ENCODE data around the gene CCDC7.
"Not testable (repeated sequence)": the region's sequence is repeated elsewhere in the genome, so short reads cannot be mapped to it uniquely, and the experiment has no call there.

CCDC7 gene

DNA sequence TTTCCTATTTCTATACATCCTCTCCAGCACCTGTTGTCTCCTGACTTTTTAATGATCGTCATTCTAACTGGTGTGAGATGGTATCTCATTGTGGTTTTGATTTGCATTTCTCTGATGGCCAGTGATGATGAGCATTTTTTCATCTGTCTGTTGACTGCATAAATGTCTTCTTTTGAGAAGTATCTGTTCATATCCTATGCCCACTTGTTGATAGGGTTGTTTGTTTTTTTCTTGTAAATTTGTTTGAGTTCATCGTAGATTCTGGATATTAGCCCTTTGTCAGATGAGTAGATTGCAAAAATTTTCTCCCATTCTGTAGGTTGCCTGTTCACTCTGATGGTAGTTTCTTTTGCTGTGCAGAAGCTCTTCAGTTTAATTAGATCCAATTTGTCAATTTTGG is 253.7 kb downstream of the CCDC7 start:
- DNase-seq (ENCODE audit: low spot score) = not testable (repeated sequence)

DNA sequence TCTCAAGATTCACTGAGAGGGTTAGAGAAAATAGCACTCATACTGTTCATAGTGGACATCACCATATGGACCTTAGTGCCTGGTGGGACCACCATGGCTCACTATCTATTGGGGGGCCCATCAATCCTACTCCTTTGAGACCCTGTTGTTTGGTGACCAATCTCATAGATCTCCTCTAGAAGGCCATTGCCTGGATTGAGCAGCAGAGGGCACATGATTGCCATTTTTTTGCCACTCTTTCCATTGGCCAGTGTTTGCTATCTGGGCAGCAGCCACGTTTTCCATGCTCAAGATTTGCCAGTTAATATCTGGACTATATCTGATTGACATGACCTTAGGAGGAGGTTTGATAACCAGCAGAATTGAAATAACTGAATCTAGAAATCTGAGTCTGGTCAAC is 267.6 kb downstream of the CCDC7 start:
- DNase-seq (ENCODE audit: low spot score) = no peak

DNA sequence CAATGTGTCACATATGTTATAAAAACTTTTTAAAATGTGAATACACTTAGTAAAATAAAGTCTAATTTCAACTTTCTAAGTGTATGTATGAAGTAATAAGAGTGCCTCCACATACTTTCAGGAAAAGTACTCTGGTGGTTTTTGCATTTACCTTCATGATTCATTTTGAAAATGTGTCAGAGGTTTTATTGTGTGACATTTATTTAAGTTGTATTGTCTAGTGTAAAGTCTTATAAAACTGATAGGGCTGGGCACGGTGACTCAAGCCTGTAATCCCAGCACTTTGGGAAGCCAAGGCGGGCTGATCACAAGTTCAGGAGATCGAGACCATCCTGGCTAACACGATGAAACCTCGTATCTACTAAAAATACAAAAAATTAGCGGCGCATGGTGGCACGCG is 285.6 kb downstream of the CCDC7 start:
- no peak for DNase-seq (ENCODE audit: low spot score)

DNA sequence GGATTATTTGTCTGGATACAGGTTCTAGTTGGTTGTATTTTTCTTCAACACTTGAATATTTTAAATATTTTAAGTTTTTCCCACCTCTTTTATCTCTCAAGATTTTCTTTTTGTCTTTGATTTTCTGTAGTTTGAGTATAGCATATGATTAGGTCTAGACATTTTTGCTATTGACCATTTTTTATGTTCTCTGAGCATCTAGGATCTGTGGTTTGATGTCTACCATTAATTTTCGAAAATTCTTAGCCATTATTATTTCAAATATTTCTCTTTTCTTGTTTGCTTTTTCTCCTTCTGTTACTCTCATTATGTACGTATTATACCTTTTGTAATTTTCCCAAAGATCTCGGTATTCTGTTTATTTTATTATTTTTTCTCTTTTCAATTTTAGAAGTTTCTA is 293.0 kb downstream of the CCDC7 start:
- no peak for DNase-seq (ENCODE audit: low spot score)

DNA sequence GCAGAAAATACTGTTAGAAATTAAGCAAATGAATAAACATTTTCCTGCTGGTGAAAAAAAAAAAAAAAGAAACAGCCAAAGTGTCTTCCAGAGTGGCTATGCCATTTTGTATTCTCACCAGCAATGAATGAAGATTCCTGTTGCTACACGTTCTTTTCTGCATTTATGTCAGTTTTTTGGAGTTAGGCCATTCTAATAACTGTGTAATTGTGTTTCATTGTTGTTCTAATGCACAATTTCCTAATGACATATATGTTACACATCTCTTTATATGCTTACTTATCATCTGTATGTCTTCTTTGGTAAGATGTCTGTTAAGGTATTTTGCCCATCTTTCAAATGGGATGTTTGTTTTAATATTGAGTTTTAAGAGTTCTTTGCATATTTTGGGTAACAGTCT is 298.4 kb downstream of the CCDC7 start:
- DNase-seq (ENCODE audit: low spot score) = no peak

DNA sequence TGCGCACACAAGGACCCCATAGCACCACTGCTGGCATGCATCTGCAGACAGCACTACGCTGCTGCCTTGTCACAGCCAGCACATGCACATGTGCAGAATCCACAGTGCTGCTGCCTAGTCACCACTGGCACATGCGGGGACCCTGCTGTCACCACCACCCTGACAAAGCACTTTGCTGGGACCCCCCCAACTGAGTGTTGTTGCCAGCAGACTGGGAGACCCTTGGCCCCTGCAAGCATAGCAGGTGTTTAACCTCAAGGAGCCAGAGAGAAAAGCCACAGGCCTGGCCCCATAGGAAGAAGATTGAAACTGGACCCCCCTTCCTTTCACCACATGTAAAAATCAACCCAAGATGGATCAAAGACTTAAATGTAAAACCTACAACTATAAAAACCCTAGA is 300.9 kb downstream of the CCDC7 start:
- DNase-seq (ENCODE audit: low spot score) = no peak

DNA sequence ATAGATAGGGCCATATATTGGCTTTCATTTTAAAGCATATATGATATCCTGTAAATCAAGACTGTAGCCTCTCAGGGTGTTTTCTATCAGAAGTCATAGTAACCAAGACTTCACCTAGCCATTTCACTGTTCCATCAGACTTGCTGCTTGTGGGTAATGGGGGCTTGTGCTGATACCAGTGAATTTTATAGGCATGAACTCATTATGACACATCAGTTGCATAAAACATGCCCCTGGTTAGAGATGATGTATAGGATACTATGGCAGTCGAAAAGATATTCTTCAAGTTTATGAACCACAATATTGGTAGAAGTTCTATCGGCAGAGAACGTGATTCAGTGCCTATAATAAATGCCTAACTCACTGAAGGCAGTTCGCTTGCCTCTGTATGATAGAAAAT is 305.6 kb downstream of the CCDC7 start:
- no peak for DNase-seq (ENCODE audit: low spot score)

DNA sequence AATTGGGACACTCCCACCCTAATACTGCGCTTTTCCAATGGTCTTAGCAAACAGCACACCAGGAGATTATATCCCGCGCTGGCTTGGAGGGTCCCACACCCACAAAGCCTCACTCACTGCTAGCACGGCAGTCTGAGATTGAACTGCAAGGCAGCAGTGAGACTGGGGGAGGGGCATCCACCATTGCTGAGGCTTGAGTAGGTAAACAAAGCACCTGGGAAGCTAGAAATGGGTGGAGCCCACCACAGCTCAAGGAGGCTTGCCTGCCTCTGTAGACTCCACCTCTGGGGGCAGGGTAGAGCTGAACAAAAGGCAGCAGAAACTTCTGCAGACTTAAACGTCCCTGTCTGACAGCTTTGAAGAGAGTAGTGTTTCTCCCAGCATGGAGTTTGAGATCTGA is 309.0 kb downstream of the CCDC7 start:
- DNase-seq (ENCODE audit: low spot score) = not testable (repeated sequence)

DNA sequence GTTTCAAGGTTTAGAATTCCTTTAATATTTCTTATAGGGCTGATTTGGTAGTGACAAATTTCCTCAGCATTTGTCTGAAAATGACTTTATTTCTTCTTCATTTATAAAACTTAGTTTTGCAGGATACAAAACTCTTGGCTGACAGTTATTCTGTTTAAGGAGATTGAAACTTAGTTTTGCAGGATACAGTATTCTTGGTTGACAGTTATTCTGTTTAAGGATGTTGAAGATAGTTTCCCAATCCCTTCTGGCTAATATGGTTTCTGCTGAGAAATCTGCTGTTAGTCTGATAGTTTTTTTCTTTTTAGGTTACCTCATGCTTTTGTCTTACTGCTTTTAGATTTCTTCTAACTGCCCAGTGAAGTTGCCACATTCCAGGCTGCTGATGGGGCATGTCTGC is 325.3 kb downstream of the CCDC7 start:
- DNase-seq (ENCODE audit: low spot score) = no peak

DNA sequence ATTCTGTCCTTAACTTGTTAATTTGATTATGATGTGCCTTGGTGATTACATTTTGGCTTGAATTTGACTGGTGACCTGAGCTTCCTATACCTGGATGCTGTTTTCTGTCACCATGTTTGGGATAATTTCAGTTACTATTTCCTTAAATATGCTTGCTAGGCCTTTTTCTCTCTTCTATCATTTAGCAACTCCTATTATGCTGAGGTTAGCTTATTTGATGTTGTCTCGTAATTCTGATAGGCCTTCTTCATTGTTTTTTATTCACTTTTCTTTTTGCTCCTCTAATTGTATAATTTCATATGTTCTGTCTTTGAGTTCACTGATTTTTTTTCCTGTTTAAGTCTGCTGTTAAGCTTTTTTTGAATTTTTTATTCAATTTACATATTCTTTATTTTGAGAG is 327.2 kb downstream of the CCDC7 start:
- no peak for DNase-seq (ENCODE audit: low spot score)

DNA sequence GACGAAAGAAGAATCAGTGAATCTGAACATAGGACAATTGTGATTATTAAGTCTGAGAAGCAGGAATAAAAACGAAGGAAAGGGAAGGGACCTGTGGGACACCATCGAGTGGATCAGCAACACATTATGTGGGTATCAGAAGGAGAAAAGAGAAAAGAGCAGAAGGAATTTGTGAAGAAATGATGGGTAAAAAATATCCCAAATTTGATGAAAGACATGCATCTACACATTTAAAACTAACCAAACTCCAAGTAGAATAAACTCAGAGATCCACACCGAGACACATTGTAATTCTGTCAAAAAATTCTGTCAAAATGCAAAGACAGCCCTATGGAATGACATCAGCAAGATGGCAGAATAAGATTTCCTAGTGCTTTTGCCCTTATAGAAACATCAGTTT is 341.0 kb downstream of the CCDC7 start:
- DNase-seq (ENCODE audit: low spot score) = no peak

DNA sequence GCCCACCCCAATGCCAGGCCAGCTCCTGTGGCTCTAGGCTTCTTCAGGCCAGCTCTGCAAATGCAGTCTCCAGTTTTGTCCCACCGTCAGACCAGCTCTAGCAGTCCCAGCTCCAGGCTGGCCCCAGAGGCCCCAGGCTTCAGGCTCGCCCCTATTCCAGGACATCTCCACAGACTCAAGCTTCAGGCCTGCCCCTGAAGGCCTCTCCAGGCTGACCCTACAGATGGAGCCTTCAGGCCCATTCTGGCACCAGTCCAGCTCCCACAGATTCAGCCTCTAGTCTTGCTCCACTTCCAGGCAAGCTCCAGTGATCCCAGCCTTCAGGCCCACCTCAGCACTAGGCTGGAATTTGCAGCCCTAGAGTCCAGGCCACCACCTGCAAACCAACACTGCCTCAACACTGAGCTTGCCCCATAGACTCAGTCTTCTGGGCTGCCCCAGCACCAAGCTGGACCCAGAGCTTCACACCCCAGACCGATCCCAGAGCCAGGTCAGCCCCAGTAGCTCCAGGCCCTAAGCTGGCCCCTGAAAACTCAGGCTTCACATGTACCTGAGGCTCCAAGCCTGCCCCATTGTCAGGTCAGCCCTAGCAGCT is 341.8 kb downstream of the CCDC7 start:
- DNase-seq (ENCODE audit: low spot score) = no peak

DNA sequence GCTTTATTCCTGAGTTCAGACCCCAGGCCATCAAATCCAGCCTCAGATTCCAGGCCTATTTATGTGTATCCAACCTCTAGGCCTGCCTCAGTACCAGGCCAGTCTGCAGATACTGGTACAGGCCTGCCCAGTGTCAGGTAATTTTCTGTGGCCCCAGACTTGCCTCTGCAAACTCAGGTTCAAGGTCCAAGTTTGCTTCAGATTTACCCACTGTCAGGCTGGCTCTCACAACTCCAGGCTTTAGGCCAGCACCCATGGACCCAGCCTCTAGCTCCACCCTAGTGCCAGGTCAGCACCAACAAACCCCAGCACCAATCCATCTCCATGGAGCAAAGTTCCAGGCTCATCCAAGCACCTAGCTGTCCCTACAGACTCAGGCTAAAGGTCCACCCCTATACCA is 342.4 kb downstream of the CCDC7 start:
- no peak for DNase-seq (ENCODE audit: low spot score)

DNA sequence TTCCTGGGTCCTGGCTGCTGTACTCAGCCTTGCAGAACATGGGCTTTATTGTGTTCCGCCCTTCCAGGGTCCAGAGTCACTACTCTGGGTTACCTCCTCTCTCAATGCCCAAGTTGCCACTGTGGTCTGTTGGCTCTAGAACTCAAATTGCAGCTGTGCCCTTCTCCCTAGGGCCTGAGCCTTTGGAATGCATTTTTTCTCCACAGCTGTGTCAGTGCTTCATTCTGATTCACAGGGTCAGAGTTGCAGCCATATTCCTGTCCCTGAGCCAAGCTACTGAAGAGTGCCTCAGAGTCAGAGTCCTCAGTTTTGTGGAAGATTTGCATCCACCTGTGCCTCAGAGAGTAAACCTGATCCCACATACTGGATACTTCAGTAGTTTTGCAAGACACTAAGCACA is 344.5 kb downstream of the CCDC7 start:
- no peak for DNase-seq (ENCODE audit: low spot score)

DNA sequence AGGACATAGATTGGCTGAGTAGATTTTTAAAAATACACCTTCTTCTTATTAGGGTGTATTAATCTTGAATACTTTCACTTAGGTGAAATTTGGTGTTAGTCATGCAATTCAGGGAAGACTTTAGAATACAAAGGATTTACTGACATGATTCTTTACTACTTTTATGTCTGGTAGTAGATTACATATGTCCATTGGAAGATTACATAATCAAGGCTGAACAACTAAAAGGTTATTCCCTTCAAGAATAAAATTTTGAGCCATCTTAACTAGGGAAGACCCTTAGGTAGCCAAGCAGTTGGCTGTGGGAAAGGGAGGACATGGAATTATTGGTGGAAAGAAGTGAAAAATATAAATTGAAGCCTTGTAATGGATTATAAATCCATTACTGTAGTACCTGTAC is 347.1 kb downstream of the CCDC7 start:
- DNase-seq (ENCODE audit: low spot score) = no peak

DNA sequence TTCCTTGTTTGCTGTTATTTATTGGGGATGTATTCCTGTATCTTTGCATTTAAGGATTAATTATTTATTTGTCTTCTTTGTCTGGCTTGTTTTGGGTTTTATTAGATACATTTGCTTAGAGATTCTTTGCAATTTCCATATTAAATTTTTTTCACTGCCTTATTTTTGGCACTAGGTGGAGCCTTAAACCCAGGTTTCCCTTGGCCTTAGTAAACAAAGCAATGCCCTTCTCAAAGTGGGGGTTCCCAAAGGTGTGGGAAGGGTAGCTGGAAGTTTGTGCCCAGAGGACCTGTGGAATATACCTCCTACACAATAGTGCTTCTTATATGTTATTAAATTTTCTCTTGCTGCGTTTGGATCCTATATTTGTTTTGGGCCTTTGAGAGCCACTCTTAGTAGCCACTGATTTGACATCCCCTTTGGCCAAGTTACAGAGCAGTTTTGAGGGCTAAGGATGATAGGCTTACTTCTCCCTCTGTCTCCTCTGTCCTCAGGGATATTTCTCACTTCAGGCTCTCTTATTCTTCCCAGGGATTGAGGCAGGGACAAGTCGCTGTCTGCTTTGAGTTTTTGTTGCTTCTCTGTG is 349.8 kb downstream of the CCDC7 start:
- DNase-seq (ENCODE audit: low spot score) = peak; percentile 56

DNA sequence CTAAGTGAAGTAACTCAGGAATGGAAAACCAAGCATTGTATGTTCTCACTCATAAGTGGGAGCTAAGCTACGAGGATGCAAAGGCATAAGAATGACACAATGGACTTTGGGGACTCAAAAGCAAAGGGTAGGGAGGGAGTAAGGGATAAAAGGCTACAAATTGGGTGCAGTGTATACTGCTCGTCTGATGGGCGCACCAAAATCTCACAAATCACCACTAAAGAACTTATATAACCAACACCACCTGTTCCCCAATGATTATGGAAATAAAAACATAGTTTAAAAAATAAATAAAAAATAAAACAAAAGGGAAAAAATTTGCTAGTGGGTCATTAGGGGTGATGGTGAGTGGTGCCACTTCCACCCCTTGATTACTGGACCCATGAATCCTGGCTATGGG is 351.5 kb downstream of the CCDC7 start:
- DNase-seq (ENCODE audit: low spot score) = not testable (repeated sequence)

DNA sequence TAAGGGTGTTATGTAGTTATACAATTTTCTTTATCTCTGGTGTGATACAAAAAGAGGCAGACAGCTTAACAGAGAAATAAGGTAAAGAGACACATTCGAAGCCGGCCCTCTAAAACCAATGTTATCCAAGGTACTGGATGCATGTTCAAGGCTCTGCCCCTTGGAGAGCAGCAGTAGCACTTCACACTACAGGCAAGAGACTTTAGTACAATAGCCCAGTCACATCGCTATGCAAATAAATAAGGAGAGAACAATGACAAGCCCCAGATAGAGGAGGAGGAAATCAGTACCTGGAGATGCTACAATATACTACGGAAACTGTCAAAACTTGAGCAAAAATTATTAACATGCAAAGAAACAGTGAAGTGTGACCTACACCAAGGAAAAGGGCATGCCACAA is 401.0 kb downstream of the CCDC7 start:
- DNase-seq (ENCODE audit: low spot score) = no peak

DNA sequence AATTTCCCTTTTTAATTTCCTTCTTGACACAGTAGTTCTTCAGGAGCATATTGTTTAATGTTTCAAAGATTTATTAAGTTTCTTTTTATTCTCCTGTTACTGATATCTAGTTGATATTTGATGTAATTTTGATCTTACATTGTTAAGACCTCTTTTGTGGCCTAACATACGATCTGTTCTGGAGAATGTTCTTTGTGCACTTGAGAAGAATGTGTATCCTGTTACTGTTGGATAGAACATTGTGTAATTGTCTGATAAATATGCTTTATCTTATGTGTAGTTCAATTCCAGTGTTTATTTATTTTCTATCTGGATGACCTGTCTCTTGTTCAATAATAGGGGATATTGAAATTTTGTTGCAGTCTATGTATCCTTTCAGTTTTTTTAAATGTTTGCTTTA is 405.4 kb downstream of the CCDC7 start:
- no peak for DNase-seq (ENCODE audit: low spot score)

DNA sequence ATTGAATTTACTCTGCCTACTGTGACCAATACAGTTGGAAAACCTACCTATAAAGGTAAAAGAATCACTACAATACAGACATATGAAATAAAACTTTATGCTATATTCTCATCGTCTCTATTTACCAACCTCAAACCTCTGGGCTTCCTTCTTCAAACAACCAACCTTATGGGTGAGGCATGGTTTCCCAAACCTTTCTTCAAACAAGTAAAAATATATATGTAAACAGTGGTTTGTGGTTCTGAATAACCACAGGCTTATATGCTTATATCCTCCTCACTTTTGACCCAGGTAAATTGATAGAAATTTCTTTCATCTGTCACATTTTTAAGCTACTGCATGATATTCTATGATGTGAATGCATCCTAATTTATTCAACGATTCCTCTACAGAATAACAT is 408.5 kb downstream of the CCDC7 start:
- no peak for DNase-seq (ENCODE audit: low spot score)

DNA sequence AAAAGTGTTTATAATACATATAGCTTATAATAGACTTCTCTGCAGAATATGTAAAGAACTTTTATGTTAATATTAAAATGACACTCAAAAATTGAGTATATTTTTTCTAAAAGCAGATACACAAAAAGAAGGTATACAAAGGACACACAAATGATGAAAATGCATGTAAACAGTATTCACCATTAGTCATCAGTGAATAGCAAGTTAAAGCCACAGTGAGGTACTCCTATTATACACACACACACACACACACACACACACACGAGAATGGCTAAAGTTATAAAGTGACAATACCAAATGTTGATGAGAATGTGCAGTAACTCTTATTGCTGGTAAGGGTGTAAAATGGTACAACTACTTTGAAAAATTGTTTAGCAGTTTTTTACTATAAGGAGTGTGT is 419.2 kb downstream of the CCDC7 start:
- no peak for DNase-seq (ENCODE audit: low spot score)

DNA sequence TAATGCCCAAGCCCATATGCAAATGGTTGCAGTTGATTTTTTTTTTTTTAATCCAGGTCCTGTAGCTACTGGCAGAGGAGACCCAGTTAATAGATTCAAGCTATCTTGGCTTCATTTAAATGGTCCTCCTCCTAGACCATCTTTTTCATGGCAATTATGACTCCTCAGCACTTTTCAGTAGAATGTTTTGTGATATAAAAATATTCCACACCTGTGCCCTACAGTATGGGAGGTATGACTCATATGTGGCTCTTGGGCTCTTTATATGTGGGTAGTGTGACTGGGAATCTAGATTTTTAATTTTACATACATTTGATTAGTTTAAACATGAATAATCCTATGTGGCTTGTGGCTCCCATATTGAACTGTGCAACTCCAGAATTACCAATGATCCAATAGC is 432.0 kb downstream of the CCDC7 start:
- no peak for DNase-seq (ENCODE audit: low spot score)

DNA sequence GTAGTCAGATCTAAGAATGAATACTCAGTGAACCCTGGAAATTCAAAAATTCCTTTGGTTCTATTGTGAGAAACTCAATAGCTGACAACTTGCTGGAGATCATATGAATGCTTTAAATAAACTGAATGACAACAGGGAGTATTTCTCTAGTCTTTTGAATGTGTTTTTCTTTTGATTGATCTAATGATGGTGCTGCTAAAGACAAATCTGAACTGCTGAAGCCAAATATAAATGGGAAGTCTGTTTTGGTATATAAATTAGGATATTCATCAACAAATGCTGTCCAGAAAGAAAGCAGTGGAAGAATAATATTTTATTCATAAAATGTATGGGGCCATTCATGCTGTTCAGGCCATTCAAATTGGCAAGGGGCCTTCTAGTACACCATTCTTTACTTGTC is 432.7 kb downstream of the CCDC7 start:
- DNase-seq (ENCODE audit: low spot score) = no peak

DNA sequence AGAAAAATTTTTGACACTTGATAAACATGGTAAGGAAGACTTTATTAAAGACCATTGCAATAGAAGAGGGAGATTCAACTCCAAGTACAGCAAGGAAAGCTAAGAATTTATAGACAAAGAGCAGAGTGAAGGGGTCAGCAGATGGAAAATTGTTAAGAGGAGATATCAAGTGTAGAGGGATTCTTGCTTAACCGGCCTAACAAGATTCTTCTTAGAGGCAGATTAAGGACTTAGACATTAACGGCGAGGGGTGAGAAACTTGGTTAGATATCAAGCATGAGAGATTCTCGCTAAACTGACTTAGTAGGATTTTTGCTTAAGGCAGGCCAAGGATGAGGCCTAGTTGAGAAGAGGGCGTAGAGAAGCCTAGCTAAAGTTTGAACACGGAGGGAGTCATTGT is 436.1 kb downstream of the CCDC7 start:
- no peak for DNase-seq (ENCODE audit: low spot score)

DNA sequence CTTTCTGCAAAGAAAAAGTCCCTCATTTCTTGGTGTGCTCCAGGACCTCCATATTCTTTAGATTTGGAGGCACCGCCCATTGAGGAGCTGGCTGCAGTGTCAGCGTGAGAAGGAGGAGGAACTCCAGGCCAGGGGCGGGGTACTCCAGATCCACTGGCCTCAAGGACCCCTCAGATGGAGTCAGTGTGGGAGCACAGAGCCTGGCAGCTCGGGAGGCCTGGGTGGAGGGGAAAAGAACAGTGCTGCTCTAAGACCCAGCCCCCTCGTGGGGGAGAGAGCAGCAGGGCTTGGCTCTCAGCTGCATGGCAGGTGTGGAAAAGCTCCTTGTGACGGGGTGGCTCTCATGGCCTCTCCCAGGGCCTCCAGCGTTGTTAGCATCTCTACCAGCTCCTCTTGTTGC is 441.5 kb downstream of the CCDC7 start:
- no peak for DNase-seq (ENCODE audit: low spot score)
